Activated B cell treated with CpG ODN at 0.5 μM for 24 hours (primary cell): ENCODE measurements around the gene IGF2BP1. TPM values are rescaled to one million over a fixed set of nuclear protein-coding genes. Genes with fewer than 3 reads are reported as not detected.
"Not testable (repeated sequence)": the region's sequence is repeated elsewhere in the genome, so short reads cannot be mapped to it uniquely, and the experiment has no call there.

Source experiments
- ATAC-seq: fragments of 200-7000 bp; cut with Tn5 transposase; one replicate; pipeline ENCODE4 v1.10.0; 2021; ENCODE audit warnings: low read depth, mild to moderate bottlenecking, moderate library complexity
- CTCF ChIA-PET: fragments of 350-600 bp; sonication (Branson Sonifier 250); formaldehyde crosslinking; loops from one replicate; lab custom pipeline; 2021; ENCODE audit warnings: antibody characterized with exemption; lab: Charles Lee
- POLR2A ChIA-PET: fragments of 350-600 bp; sonication (Branson Sonifier 250); formaldehyde crosslinking; loops from one replicate; lab custom pipeline; 2021; ENCODE audit warnings: antibody characterized with exemption; lab: Charles Lee
- DNase-seq: peaks from one replicate; pipeline ENCODE4 v3.0.0; 2022
- H3K27ac Mint-ChIP-seq: one replicate; pipeline ENCODE4 v1.8.0; 2020; ENCODE audit warnings: mixed read lengths
- H3K27me3 Mint-ChIP-seq: one replicate; pipeline ENCODE4 v1.8.0; 2021; ENCODE audit warnings: mixed read lengths
- H3K36me3 Mint-ChIP-seq: one replicate; pipeline ENCODE4 v1.8.0; 2021; ENCODE audit warnings: low read depth, mixed read lengths
- H3K4me1 Mint-ChIP-seq: one replicate; pipeline ENCODE4 v1.8.0; 2021; ENCODE audit warnings: mixed read lengths
- H3K4me3 Mint-ChIP-seq: one replicate; pipeline ENCODE4 v1.8.0; 2020; ENCODE audit warnings: mild to moderate bottlenecking, mixed read lengths
- H3K9me3 Mint-ChIP-seq: one replicate; pipeline ENCODE4 v1.8.0; 2020; ENCODE audit warnings: mixed read lengths
- intact Hi-C: fragments of 100-400 bp; cut with micrococcal nuclease; formaldehyde crosslinking; loops from one replicate; pipeline ENCODE4 v1.15.1; 2024
- total RNA-seq: library from RNA; stranded (reverse); gene quantifications from 2 replicates; pipeline ENCODE4 v1.2.3, GENCODE V29; 2022
- TF ChIP-seq, protein P1 (sequence below): fragments of 200-600 bp; IDR thresholded peaks from one replicate; pipeline ENCODE4 v1.8.0; 2022; ENCODE audit warnings: antibody characterized with exemption, mild to moderate bottlenecking

Gene IGF2BP1
- total RNA-seq, 1 donor from 2014 or later, result 0.40 TPM

DNA sequence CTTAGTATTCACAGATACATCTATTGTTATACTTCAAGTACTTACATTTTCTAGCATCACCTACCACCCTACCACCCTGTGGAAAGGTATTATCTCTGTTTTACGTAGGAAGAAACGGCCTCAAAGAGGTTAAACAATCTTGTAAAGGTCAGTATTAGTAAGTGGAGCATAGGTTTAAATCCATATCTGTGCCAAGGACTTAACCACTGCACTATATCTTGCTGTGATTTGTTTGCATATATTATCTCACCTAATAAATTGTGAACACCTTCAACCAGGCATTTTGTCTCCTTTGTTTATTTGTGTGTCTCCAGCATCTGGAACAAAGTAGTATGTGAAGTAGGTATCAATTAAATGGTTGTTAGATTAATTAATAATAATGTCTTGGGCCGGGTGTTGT, 27.3 kb downstream of the IGF2BP1 start:
- Mint-ChIP-seq H3K36me3 (no peaks in the 10 kb centered on the region), H3K4me3 (no peak overlapping the region), H3K9me3 (no peaks in the 10 kb centered on the region), H3K4me1 (no peaks in the 10 kb centered on the region), H3K27me3 (peaks cover 2% of the 10 kb centered on the region), H3K27ac (no peak overlapping the region)
- DNase-seq (no peak), ATAC-seq (no peak)
- intact Hi-C loops, result no loop called here
- CTCF ChIA-PET, result no interaction called here
- TF ChIP-seq, protein P1, sequence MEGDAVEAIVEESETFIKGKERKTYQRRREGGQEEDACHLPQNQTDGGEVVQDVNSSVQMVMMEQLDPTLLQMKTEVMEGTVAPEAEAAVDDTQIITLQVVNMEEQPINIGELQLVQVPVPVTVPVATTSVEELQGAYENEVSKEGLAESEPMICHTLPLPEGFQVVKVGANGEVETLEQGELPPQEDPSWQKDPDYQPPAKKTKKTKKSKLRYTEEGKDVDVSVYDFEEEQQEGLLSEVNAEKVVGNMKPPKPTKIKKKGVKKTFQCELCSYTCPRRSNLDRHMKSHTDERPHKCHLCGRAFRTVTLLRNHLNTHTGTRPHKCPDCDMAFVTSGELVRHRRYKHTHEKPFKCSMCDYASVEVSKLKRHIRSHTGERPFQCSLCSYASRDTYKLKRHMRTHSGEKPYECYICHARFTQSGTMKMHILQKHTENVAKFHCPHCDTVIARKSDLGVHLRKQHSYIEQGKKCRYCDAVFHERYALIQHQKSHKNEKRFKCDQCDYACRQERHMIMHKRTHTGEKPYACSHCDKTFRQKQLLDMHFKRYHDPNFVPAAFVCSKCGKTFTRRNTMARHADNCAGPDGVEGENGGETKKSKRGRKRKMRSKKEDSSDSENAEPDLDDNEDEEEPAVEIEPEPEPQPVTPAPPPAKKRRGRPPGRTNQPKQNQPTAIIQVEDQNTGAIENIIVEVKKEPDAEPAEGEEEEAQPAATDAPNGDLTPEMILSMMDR, result no peak
- POLR2A ChIA-PET, result no interaction called here

DNA sequence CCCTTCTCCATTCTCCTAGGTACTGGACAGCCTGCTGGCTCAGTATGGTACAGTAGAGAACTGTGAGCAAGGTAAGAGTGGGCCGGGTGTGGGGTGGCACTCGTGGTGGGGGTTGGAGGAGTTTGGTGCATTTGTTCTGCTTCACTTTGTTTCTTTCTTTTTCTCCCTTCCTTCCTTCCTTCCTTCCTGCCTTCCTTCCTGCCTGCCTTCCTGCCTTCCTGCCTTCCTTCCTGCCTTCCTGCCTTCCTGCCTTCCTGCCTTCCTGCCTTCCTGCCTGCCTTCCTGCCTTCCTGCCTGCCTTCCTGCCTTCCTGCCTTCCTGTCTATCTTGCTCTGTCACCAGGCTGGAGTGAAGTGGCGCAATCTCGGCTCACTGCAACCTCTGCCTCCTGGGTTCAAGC, 29.3 kb downstream of the IGF2BP1 start:
- H3K4me1 Mint-ChIP-seq, CTCF ChIA-PET, ATAC-seq, DNase-seq, H3K27me3 Mint-ChIP-seq, POLR2A ChIA-PET, H3K27ac Mint-ChIP-seq, H3K4me3 Mint-ChIP-seq, intact Hi-C loops, H3K36me3 Mint-ChIP-seq, H3K9me3 Mint-ChIP-seq: not testable (repeated sequence)

DNA sequence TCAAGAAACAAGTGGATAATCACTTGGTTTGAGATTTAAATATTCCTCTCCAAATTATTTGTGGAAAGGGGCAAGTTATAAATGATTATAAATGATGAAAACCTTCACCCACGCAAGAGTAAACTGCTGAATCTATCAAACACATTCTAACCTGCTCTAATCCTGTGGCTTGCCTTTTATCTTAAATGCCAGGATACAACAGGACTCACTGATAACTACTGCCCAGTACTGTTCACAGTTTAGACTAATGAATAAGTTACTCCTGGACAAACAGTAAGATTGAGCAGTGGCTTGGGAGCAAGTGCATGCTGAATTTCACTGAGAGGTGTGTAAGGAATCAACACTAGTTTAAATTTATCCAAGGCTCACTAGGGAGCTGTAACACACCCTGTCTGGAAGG, 31.1 kb downstream of the IGF2BP1 start:
- Mint-ChIP-seq H3K9me3 (no peaks in the 10 kb centered on the region), H3K4me1 (peaks cover 6% of the 10 kb centered on the region), H3K36me3 (no peaks in the 10 kb centered on the region), H3K27ac (no peak overlapping the region), H3K27me3 (peaks cover 4% of the 10 kb centered on the region), H3K4me3 (no peak overlapping the region)
- TF ChIP-seq, protein P1, result no peak
- CTCF ChIA-PET, result interaction anchor here (1.6 kb wide), 1 partner anchor 350 kb away, joined by 3 read pairs; no protein-coding TSS in a partner anchor
- no peak for ATAC-seq
- intact Hi-C loops, result no loop called here
- POLR2A ChIA-PET, result no interaction called here
- DNase-seq, result no peak

DNA sequence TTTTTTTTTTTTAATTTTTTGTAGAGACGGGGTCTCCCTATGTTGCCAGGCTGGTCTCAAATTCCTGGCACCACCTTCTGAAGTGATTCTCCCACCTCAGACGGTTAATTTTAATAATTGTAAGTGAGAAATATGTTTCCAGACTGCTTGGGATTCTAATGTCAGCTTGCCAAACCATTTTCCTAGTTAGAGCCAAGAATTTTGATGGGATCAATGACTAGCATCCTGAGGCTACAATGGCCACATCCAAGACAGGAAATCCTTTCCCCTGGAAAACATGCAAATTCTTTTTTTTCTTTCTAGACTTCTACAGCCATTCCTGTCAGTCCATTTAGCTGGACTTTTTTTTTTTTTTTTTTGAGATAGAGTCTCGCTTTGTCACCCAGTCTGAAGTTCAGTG, 32.6 kb downstream of the IGF2BP1 start:
- no peak for DNase-seq
- peaks cover 4% of the 10 kb centered on the region for H3K27me3 Mint-ChIP-seq
- H3K4me1 Mint-ChIP-seq, result peaks cover 6% of the 10 kb centered on the region
- ChIA-PET POLR2A (interaction anchor here (0.7 kb wide), 1 partner anchor 18 kb away, joined by 4 read pairs; no protein-coding TSS in a partner anchor), CTCF (interaction anchor here (0.9 to 1.3 kb wide), 3 partner anchors 10 to 351 kb away, joined by 3 read pairs; no protein-coding TSS in a partner anchor)
- H3K36me3 Mint-ChIP-seq, result no peaks in the 10 kb centered on the region
- no peak overlapping the region for H3K27ac Mint-ChIP-seq
- H3K9me3 Mint-ChIP-seq, result no peaks in the 10 kb centered on the region
- no peak for ATAC-seq
- H3K4me3 Mint-ChIP-seq, result no peak overlapping the region
- TF ChIP-seq, protein P1, result no peak
- intact Hi-C loops, result no loop called here

DNA sequence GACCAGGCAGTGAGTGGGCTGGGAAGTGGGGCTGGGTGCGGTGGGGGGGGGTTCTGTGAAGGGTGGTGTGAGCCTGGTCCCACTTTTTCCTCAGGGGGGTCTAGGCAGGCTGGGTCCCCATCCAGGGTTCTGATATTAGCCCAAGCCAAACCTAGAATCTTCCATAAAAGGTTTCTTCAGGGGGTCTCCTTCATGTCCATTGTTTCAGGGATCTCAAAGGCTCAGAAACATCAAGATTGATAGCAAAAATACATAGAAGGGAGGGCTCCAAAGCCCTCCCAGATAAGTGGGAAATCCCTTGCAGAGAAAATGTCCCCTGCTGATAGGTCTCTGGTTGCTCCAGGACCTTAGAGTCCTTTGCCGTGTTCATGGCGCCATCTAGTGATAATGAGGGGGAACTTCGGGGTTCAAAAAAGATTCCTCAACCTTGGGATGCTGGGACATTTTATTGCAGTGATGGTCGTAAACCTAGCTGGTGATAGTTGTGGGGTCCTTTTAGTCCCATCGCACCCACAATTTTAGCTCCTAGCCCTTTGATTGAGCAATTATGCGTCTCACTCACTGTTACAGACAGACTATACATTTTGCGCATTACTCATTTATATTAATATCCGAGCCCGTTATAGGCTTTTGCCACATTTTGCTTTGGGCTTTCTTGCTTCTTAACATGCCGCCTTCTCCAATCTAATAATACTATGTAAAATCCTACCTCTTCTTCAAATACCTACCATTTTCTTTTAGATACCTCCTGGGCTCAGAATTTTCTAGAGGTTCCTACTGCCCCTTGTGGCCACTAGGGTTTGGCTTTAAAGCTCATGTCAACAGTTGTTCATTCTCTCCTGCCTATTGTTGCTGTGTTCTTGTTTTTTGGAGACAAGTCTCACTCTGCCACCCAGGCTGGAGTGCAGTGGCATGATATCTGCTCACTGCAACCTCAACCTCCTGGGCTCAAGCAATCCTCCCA, 35.1 kb downstream of the IGF2BP1 start:
- no peak overlapping the region for H3K4me3 Mint-ChIP-seq
- H3K27ac Mint-ChIP-seq, result no peak overlapping the region
- ChIA-PET POLR2A (interaction anchor here (0.6 to 1.0 kb wide), 3 partner anchors 87 to 162 kb away, joined by 3 to 7 read pairs (median 4); partner anchors contain the start of gene SNF8), CTCF (interaction anchor here (0.6 to 1.7 kb wide), 20 partner anchors 8 to 361 kb away, joined by 3 to 14 read pairs (median 4); partner anchors contain the start of genes ATP5MC1 and TTLL6)
- TF ChIP-seq, protein P1, result no peak
- H3K9me3 Mint-ChIP-seq, result peaks cover 2% of the 10 kb centered on the region
- H3K36me3 Mint-ChIP-seq, result no peaks in the 10 kb centered on the region
- peaks cover 6% of the 10 kb centered on the region for H3K4me1 Mint-ChIP-seq
- DNase-seq (no peak), ATAC-seq (peak; percentile 80)
- intact Hi-C loops, result loop anchor here (1.0 kb wide), 9 partner anchors 103 to 361 kb away; no protein-coding TSS in a partner anchor
- peaks cover 6% of the 10 kb centered on the region for H3K27me3 Mint-ChIP-seq
